Uterus (tissue), 2 donors: ENCODE measurements around the gene CACNA1E.

ENCODE experiments used
- CTCF ChIP-seq, 4 experiments: fragments of 200-600 bp in 2 of 4; fragments of 450-650 bp in 2 of 4; sonication (generic) in 2 of 4; IDR thresholded peaks; one replicate each; pipeline ENCODE4 v1.5.1; 2016 to 2019; ENCODE audit warnings: antibody characterized with exemption in 4 of 4, mild to moderate bottlenecking in 2 of 4, moderate library complexity in 1 of 4
- POLR2A ChIP-seq, 2 donors: fragments of 450-650 bp; IDR thresholded peaks; one replicate each; pipeline ENCODE4 v1.6.1; 2016; ENCODE audit warnings: antibody characterized with exemption in 2 of 2, mild to moderate bottlenecking in 1 of 2, moderate library complexity in 1 of 2

DNA sequence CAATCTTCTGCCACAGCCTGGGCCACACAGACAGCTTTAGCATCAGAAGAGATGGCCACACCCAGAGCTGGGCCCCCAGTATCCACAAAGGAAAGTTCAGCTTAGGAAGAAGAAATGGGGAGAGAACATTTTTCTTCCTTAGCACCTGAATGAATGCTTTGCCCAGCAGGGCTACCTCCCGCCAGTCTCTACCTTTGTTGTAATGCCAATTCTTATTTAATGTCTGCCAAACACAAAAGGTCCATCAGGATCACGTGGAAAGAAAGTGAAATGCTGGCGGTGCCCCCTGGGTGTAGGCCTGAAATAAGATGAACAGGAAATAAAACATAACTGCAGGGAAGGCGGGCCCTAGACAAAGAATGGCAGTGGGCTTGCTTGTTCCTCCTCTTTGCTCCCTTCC, 125.6 kb downstream of the CACNA1E start:
- TF ChIP-seq CTCF (IDR thresholded peaks at IDR 0.05): no peak
- TF ChIP-seq POLR2A (IDR thresholded peaks at IDR 0.05): no peak
